Chondrocyte (in vitro differentiated cells): ENCODE data around the gene NR2F2. TPM values are rescaled to one million over a fixed set of nuclear protein-coding genes. Genes with fewer than 3 reads are reported as not detected.

Experiments used
- DNase-seq: peaks from one replicate; pipeline ENCODE4 v3.0.0; 2021; ENCODE audit warnings: mixed read lengths, low spot score
- H3K27ac Mint-ChIP-seq: one replicate; pipeline ENCODE4 v1.8.0; 2021; ENCODE audit warnings: mild to moderate bottlenecking, moderate library complexity, mixed read lengths; ENCODE audit not compliant: unreplicated experiment
- H3K27me3 Mint-ChIP-seq: 2 replicates; pipeline ENCODE4 v1.8.0; 2021; ENCODE audit warnings: low read depth, mixed read lengths
- H3K36me3 Mint-ChIP-seq: 2 replicates; pipeline ENCODE4 v1.8.0; 2021; ENCODE audit warnings: low read depth, mixed read lengths
- H3K4me1 Mint-ChIP-seq: 2 replicates; pipeline ENCODE4 v1.8.0; 2021; ENCODE audit warnings: low read depth, mild to moderate bottlenecking, mixed read lengths
- H3K4me3 Mint-ChIP-seq: one replicate; pipeline ENCODE4 v1.8.0; 2021; ENCODE audit warnings: mild to moderate bottlenecking, moderate library complexity, mixed read lengths; ENCODE audit not compliant: unreplicated experiment
- H3K9me3 Mint-ChIP-seq: 2 replicates; pipeline ENCODE4 v1.8.0; 2021; ENCODE audit warnings: low read depth, mixed read lengths
- total RNA-seq: library from RNA; stranded (reverse); gene quantifications from 3 replicates; pipeline ENCODE4 v1.2.1, GENCODE V29; 2021
- TF ChIP-seq, protein P1 (sequence below): fragments of 200-600 bp; sonication (generic); IDR thresholded peaks from 2 replicates; pipeline ENCODE4 v1.5.0; 2021; ENCODE audit warnings: antibody characterized with exemption, mild to moderate bottlenecking, moderate library complexity

The NR2F2 gene
- total RNA-seq, 1 donor from 2014 or later: 169 TPM

DNA sequence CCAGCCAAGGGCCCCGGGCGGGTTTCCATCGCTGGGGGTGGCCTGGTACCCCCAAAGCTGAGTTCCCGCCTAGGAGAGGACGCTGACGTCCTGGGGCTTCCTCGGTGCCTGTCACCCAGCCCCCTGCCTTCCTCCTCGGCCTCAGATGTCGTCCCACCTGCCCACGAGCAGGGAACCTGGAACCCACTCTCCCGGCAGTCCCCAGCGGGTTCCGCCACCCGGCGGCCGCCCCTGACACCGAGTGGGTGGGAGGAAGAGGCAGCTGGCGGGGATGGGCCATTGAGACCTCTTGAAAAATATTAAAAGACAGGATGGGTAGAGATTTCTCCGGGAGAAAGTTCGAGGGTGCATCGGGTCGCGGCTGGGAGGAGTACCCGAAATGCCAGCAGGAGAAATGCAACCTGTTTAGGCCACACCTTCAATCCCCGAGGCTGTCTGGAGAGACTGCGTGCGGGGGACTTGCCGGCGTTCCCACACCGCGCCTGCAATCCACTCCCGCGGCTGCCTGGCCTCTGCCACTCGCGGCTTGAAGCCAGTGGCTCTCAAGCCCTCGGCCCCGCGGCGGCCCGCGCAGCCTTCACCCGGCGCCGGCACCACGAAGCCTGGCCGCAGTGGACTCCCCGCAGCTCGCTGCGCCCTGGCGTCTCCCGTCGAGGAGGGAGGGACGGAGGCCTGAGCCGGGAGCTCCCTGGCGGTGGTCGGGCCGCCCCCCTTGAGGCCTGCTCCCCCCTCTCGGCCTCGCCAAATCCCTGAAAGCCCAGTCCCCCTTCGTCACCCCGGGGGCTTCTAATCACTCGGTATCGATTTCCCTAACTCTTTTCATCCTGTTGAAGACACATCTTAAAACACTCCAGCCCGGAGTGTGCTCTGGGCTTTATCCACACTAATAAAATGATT is 8.6 kb upstream of the NR2F2 start:
- Mint-ChIP-seq H3K4me1 (peaks cover 31% of the 10 kb centered on the region), H3K36me3 (peaks cover 2% of the 10 kb centered on the region), H3K27ac (peak overlapping the region; percentile 57), H3K27me3 (no peaks in the 10 kb centered on the region), H3K9me3 (no peaks in the 10 kb centered on the region), H3K4me3 (peak overlapping the region; percentile 62)
- DNase-seq: no peak
- TF ChIP-seq, protein P1, sequence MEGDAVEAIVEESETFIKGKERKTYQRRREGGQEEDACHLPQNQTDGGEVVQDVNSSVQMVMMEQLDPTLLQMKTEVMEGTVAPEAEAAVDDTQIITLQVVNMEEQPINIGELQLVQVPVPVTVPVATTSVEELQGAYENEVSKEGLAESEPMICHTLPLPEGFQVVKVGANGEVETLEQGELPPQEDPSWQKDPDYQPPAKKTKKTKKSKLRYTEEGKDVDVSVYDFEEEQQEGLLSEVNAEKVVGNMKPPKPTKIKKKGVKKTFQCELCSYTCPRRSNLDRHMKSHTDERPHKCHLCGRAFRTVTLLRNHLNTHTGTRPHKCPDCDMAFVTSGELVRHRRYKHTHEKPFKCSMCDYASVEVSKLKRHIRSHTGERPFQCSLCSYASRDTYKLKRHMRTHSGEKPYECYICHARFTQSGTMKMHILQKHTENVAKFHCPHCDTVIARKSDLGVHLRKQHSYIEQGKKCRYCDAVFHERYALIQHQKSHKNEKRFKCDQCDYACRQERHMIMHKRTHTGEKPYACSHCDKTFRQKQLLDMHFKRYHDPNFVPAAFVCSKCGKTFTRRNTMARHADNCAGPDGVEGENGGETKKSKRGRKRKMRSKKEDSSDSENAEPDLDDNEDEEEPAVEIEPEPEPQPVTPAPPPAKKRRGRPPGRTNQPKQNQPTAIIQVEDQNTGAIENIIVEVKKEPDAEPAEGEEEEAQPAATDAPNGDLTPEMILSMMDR: peak; percentile 31

DNA sequence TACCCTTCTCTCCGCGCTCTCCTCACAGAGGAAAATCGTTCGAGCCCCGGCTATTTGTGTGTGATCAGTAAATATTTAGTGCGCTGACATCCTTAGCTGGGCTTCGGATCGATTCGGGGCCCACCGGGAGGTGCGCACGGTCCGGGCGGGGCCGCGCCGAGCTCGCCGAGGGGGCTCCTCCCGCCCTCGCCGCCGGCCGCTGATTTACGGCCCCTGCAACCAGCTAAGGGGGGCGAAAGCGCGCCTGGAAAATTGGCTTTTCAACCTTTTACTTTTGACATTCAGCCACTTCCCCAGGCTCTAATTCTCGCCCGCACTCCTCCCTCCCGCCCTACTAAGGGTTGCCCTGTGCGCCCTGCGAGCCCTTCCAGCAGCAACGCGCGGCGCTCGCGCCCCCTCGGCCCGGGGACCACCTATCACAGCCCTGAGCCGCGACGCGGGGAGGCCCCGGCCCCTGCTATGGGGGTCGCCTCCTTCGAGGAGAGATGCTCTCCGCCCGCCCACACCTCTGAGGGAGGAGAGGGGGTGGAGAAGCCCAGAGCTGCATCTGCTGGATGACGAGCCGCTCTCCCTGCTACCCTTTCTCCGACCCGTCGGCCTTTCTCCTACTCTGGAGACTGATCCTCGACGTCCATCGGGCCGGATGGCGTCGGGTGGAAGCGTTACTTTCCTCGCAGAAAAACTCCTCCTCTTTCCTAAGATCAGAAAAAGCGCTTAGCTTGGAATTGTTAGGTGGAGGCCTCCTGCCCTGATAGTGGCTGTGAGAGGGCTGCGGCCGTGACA is 7.8 kb upstream of the NR2F2 start:
- TF ChIP-seq, protein P1: no peak
- Mint-ChIP-seq H3K36me3 (peaks cover 2% of the 10 kb centered on the region), H3K4me1 (peaks cover 33% of the 10 kb centered on the region), H3K9me3 (no peaks in the 10 kb centered on the region), H3K4me3 (peak overlapping the region; percentile 62), H3K27me3 (no peaks in the 10 kb centered on the region), H3K27ac (peak overlapping the region; percentile 57)
- DNase-seq: no peak

DNA sequence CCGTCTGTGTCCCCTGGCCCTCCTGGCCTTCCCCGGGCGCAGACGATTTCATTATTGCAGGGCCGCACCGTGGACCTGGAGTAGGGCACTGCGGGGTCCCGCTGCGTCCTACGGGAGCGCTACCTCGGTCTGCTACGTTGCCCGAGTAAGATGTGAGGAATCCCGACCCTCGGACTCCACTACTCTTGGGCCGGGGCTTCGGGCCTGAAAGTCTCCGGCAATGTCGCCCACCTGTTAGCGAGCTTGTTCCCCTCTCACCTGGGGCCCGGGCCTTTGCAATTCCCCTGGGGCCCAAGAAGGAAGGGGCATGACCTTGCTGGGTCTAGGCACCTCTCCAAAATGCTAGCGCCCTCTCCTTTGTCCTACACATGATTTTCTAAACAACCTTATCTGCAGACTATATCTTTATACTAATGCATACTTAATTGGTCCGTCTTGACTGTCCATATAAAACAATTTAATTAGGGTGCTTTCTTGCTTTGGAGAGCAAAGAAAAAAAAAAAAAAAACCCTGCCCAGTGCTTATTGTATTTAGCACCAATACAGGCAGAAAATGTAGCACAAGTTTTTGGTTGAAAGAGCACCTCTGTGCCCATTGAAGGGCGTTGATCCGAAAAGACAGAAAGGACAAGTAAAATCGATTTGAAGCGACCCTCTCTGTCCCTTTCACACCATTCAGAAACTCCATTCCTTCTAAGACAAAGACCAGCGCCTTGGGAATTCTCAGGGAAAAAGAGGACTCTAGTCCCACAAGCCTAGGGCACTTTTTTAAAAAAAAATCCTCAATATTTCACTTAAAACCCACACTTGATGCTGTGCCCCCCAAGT is 7.0 kb upstream of the NR2F2 start:
- peak overlapping the region; percentile 98 for H3K4me3 Mint-ChIP-seq
- TF ChIP-seq, protein P1: no peak
- H3K27me3 Mint-ChIP-seq: no peaks in the 10 kb centered on the region
- peaks cover 2% of the 10 kb centered on the region for H3K36me3 Mint-ChIP-seq
- no peak for DNase-seq
- no peaks in the 10 kb centered on the region for H3K9me3 Mint-ChIP-seq
- peaks cover 37% of the 10 kb centered on the region for H3K4me1 Mint-ChIP-seq
- no peak overlapping the region for H3K27ac Mint-ChIP-seq

DNA sequence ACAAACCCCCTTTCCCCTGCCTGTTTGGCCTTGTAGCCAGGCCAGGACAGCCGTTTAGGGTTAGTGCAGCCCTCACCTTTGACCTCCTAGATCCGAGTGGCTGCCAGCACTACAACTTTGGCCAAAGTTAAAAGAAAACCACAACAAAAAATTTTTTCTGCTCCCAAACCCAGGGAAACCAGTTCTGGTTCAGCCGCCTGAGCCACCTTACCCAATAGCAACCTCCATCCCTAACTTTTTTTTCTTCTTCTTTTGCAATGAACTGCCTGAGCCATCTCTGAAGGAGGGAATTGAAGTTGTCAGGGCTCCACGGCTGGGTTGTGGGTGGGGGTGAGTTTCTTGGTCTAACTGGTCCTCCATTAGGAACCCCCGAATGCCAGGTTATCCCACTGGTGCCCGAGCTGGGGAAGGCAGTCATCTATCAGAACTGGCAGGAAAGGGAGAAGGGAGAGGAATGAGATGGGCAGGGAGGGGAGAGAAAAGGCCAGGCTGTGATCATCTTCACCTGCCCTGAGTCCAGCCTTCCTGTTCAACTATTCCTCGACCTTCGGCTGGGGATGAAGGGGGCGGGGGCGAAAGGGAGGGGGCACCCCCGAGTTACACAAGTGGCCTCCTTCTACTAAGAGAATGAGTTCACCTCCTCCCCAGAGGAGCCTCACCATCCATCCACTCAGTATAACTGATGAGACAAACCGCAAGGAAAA is 6.2 kb upstream of the NR2F2 start:
- peaks cover 2% of the 10 kb centered on the region for H3K36me3 Mint-ChIP-seq
- TF ChIP-seq, protein P1: no peak
- H3K4me1 Mint-ChIP-seq: peaks cover 44% of the 10 kb centered on the region
- peak overlapping the region; percentile 97 for H3K27ac Mint-ChIP-seq
- peak overlapping the region; percentile 98 for H3K4me3 Mint-ChIP-seq
- H3K9me3 Mint-ChIP-seq: no peaks in the 10 kb centered on the region
- no peak for DNase-seq
- H3K27me3 Mint-ChIP-seq: no peaks in the 10 kb centered on the region
